ENCODE results near the gene MS4A4A. TPM values are rescaled to one million over a fixed set of nuclear protein-coding genes. Genes with fewer than 3 reads are reported as not detected.
A peak's percentile ranks its signal among the peaks of the same experiment; 100 is the strongest.
"Not testable (repeated sequence)": the region's sequence is repeated elsewhere in the genome, so short reads cannot be mapped to it uniquely, and the experiment has no call there.

Gene MS4A4A
- total and polyA plus RNA-seq, 2 of the 13 experiments (the other 11 are each of a cell fraction or from before 2014, with no cell fraction given) = not detected

- Histone ChIP-seq H4K20me1 (ENCODE audit: insufficient read depth, low read length) (no peaks in the 10 kb centered on the region), H3K9me3 (ENCODE audit: low read length) (no peaks in the 10 kb centered on the region), H2AFZ (ENCODE audit: low read length) (no peak overlapping the region), H3K27me3 (ENCODE audit: control insufficient read depth in 1 of 2, insufficient read depth in 2 of 2, low read length in 2 of 2) (no peaks in the 10 kb centered on the region), H3K4me2 (ENCODE audit: low read depth, low read length) (no peak overlapping the region), H3K27ac (ENCODE audit: extremely low read length, insufficient read depth, low read length) (no peak overlapping the region), H3K36me3 (replicated peaks in 1 of 2; ENCODE audit: control insufficient read depth in 1 of 2, insufficient read depth in 2 of 2, low read length in 2 of 2) (no peaks in the 10 kb centered on the region), H3K4me1 (ENCODE audit: insufficient read depth, low read length) (no peaks in the 10 kb centered on the region), H3K9ac (ENCODE audit: insufficient read depth, low read depth, low read length) (no peak overlapping the region), H3K4me3 (replicated peaks in 1 of 3; ENCODE audit: insufficient read depth in 1 of 3, low read depth in 2 of 3, low read length in 3 of 3) (no peak overlapping the region), H3K79me2 (ENCODE audit: insufficient read depth, low read length) (no peaks in the 10 kb centered on the region)
- in situ Hi-C loops (cut with HindIII; ENCODE audit: extremely low pct_ligation_motif_present, low pct_unique_long_range_greater_than_20kb) = no loop called here
- no peak for DNase-seq (ENCODE audit: low spot score)
- ATAC-seq = no peak
- WGBS (ENCODE audit: low lambda C conversion rate) = 30% methylated on average over 3 of the region's 3 CpGs
- intact Hi-C loops (cut with micrococcal nuclease; ENCODE audit: unreplicated experiment) = no loop called here
- ChIA-PET CTCF (ENCODE audit: low intra/inter-chr PET ratio, low total read pairs) (no interaction called here), POLR2A (no interaction called here)
- BruUV-seq (replicated peaks) = no TSS peak
- TF ChIP-seq MAF1 (CRISPR knock-in tag; IDR thresholded peaks at IDR 0.05; ENCODE audit: borderline replicate concordance) (no peak), SATB2 (CRISPR knock-in tag; IDR thresholded peaks at IDR 0.05) (no peak), MYC (CRISPR knock-in tag; IDR thresholded peaks at IDR 0.05; ENCODE audit: borderline replicate concordance) (no peak), PAX8 (CRISPR knock-in tag; IDR thresholded peaks at IDR 0.05; ENCODE audit: borderline replicate concordance) (no peak), CEBPB (IDR thresholded peaks at IDR 0.05; ENCODE audit: borderline replicate concordance, low read depth, low read length) (peak; percentile 51; the same call in 1 of the 2 replicates), ONECUT2 (CRISPR knock-in tag; IDR thresholded peaks at IDR 0.05) (no peak)
- no peak for FAIRE-seq
Observed at GRCh38 chr11:60301178-60301577, 20.7 kb downstream of the MS4A4A start.

GRCh38 chr11:60301884-60302283 is 21.4 kb downstream of the MS4A4A start:
- not testable (repeated sequence) for DNase-seq (ENCODE audit: low spot score)

More at GRCh38 chr11:60301884-60302283, 21.4 kb downstream of the MS4A4A start:
- H3K4me2 ChIP-seq (ENCODE audit: low read depth, low read length); H3K27me3 ChIP-seq (ENCODE audit: control insufficient read depth in 1 of 2, insufficient read depth in 2 of 2, low read length in 2 of 2); CTCF ChIA-PET (ENCODE audit: low intra/inter-chr PET ratio, low total read pairs); POLR2A ChIA-PET; H3K4me3 ChIP-seq (replicated peaks in 1 of 3; ENCODE audit: insufficient read depth in 1 of 3, low read depth in 2 of 3, low read length in 3 of 3); BruUV-seq (replicated peaks); H4K20me1 ChIP-seq (ENCODE audit: insufficient read depth, low read length); H3K27ac ChIP-seq (ENCODE audit: extremely low read length, insufficient read depth, low read length); intact Hi-C loops (cut with micrococcal nuclease; ENCODE audit: unreplicated experiment); H3K9ac ChIP-seq (ENCODE audit: insufficient read depth, low read depth, low read length); H3K9me3 ChIP-seq (ENCODE audit: low read length); FAIRE-seq; ATAC-seq; in situ Hi-C loops (cut with HindIII; ENCODE audit: extremely low pct_ligation_motif_present, low pct_unique_long_range_greater_than_20kb); H3K4me1 ChIP-seq (ENCODE audit: insufficient read depth, low read length); H3K36me3 ChIP-seq (replicated peaks in 1 of 2; ENCODE audit: control insufficient read depth in 1 of 2, insufficient read depth in 2 of 2, low read length in 2 of 2); H2AFZ ChIP-seq (ENCODE audit: low read length); H3K79me2 ChIP-seq (ENCODE audit: insufficient read depth, low read length): not testable (repeated sequence)
- TF ChIP-seq MAFK (conservative IDR thresholded peaks at IDR 0.05 in 1 of 2, IDR thresholded peaks at IDR 0.05 in 1 of 2; ENCODE audit: low read length in 2 of 2) (peak; percentile 34 to 73; a peak in 3 of 4 replicates), MAFF (IDR thresholded peaks at IDR 0.05; ENCODE audit: low read depth, low read length) (peak; percentile 55; the same call in 1 of the 2 replicates)
- 28% methylated on average over 6 of the region's 6 CpGs for WGBS (ENCODE audit: low lambda C conversion rate)

All from HepG2 (cell line).